Forelimb muscle (tissue), 1 donor: ENCODE data around the gene NAPG. TPM values are rescaled to one million over a fixed set of nuclear protein-coding genes. Genes with fewer than 3 reads are reported as not detected.
"Not testable (repeated sequence)": the region's sequence is repeated elsewhere in the genome, so short reads cannot be mapped to it uniquely, and the experiment has no call there.

Experiments used
- DNase-seq: peaks from one replicate; pipeline ENCODE4 v3.0.0-alpha.2; 2013; ENCODE audit warnings: low read depth
- polyA plus RNA-seq: library from polyadenylated mRNA; unstranded; fragments of 120-200 nt; gene quantifications from one replicate; pipeline ENCODE4 v1.2.1, GENCODE V29; 2013; ENCODE audit not compliant: insufficient read length

The NAPG gene
- polyA plus RNA-seq: 17.6 TPM

- peak; percentile 87 for DNase-seq
These were observed at the start of gene NAPG for GRCh38 chr18:10525697-10526560. NAPG (plus strand) TSS chr18:10526027; CDS start chr18:10526103, 76 bp downstream.

GRCh38 chr18:10476338-10476791 is 49.5 kb upstream of the NAPG start:
- DNase-seq: no peak

GRCh38 chr18:10477121-10477862 is 48.5 kb upstream of the NAPG start:
- no peak for DNase-seq

GRCh38 chr18:10477863-10478260 is 48.0 kb upstream of the NAPG start:
- no peak for DNase-seq

GRCh38 chr18:10481831-10482230 is 44.0 kb upstream of the NAPG start:
- DNase-seq: no peak

GRCh38 chr18:10482363-10482984 is 43.4 kb upstream of the NAPG start:
- DNase-seq: no peak

GRCh38 chr18:10482985-10483949 is 42.6 kb upstream of the NAPG start:
- DNase-seq: no peak

GRCh38 chr18:10485475-10485874 is 40.4 kb upstream of the NAPG start:
- DNase-seq: no peak

- no peak for DNase-seq
These were observed 39.5 kb upstream of the NAPG start for GRCh38 chr18:10486362-10486761.

- DNase-seq: no peak
These were observed 38.7 kb upstream of the NAPG start for GRCh38 chr18:10487154-10487553.

GRCh38 chr18:10488017-10488416 is 37.8 kb upstream of the NAPG start:
- DNase-seq: no peak

- DNase-seq: no peak
These were observed 35.2 kb upstream of the NAPG start for GRCh38 chr18:10490401-10491165.

GRCh38 chr18:10495936-10496335 is 29.9 kb upstream of the NAPG start:
- DNase-seq: no peak

- DNase-seq: no peak
These were observed 28.5 kb upstream of the NAPG start for GRCh38 chr18:10497206-10497749.

- no peak for DNase-seq
These were observed 26.6 kb upstream of the NAPG start for GRCh38 chr18:10499230-10499629.

- no peak for DNase-seq
These were observed 25.8 kb upstream of the NAPG start for GRCh38 chr18:10500038-10500437.

- DNase-seq: no peak
These were observed 21.1 kb upstream of the NAPG start for GRCh38 chr18:10504723-10505122.

GRCh38 chr18:10505892-10506291 is 19.9 kb upstream of the NAPG start:
- not testable (repeated sequence) for DNase-seq

GRCh38 chr18:10508591-10508990 is 17.2 kb upstream of the NAPG start:
- no peak for DNase-seq

- no peak for DNase-seq
These were observed 14.6 kb upstream of the NAPG start for GRCh38 chr18:10511236-10511635.
